ENCODE measurements around the gene ZNF331.

DNA sequence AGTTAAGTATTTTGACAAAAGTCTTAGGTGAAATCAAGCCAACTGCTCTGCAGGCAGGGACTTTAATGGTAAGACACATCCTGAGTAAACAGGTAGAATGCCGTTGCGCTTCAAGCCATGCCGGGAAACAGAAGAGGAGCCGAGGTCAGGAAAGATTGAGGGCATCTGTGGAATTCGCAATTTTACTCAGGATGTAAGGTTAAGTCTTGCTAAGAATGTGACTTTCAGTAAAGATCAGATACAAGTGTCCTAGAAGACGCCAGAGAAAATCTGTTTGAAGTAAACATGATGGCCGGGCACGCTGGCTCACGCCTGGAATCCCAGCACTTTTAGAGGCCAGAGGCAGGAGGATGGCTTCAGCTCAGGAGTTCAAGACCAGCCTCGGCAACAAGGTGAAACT, 60.4 kb downstream of the ZNF331 start:
- TF ChIP-seq POLR2A (IDR thresholded peaks at IDR 0.05) = no peak
- TF ChIP-seq, protein P1, sequence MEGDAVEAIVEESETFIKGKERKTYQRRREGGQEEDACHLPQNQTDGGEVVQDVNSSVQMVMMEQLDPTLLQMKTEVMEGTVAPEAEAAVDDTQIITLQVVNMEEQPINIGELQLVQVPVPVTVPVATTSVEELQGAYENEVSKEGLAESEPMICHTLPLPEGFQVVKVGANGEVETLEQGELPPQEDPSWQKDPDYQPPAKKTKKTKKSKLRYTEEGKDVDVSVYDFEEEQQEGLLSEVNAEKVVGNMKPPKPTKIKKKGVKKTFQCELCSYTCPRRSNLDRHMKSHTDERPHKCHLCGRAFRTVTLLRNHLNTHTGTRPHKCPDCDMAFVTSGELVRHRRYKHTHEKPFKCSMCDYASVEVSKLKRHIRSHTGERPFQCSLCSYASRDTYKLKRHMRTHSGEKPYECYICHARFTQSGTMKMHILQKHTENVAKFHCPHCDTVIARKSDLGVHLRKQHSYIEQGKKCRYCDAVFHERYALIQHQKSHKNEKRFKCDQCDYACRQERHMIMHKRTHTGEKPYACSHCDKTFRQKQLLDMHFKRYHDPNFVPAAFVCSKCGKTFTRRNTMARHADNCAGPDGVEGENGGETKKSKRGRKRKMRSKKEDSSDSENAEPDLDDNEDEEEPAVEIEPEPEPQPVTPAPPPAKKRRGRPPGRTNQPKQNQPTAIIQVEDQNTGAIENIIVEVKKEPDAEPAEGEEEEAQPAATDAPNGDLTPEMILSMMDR (IDR thresholded peaks at IDR 0.05 in 4 of 5, conservative IDR thresholded peaks at IDR 0.05 in 1 of 5) = no peak
